ENCODE results near the gene TRIM56. TPM values are rescaled to one million over a fixed set of nuclear protein-coding genes. Genes with fewer than 3 reads are reported as not detected.
A peak's percentile ranks its signal among the peaks of the same experiment; 100 is the strongest.

The TRIM56 gene
- total and polyA plus RNA-seq, 2 of the 13 experiments (the other 11 are each of a cell fraction or from before 2014, with no cell fraction given), result 3.2 to 7.1 TPM

GRCh38 chr7:101125989-101126650 lies 40.8 kb downstream of the TRIM56 start (continued):
- TF ChIP-seq TFE3 (CRISPR knock-in tag; IDR thresholded peaks at IDR 0.05) (peak; percentile 82), HOMEZ (CRISPR knock-in tag; IDR thresholded peaks at IDR 0.05; ENCODE audit: low read depth) (no peak), ZNF318 (CRISPR knock-in tag; IDR thresholded peaks at IDR 0.05) (no peak), HMG20A (CRISPR knock-in tag; IDR thresholded peaks at IDR 0.05; ENCODE audit: borderline replicate concordance) (peak; percentile 26; the same call in 1 of the 2 replicates), HNRNPUL1 (IDR thresholded peaks at IDR 0.05; ENCODE audit: low read depth, low read length) (no peak), PHF21A (CRISPR knock-in tag; IDR thresholded peaks at IDR 0.05) (no peak; the same call in 1 of the 2 replicates), ZBTB8A (CRISPR knock-in tag; IDR thresholded peaks at IDR 0.05; ENCODE audit: borderline replicate concordance, low read depth) (no peak), SMARCE1 (IDR thresholded peaks at IDR 0.05; ENCODE audit: borderline replicate concordance) (no peak), ZNF101 (CRISPR knock-in tag; IDR thresholded peaks at IDR 0.05; ENCODE audit: borderline replicate concordance, low read depth) (no peak), ZNF569 (CRISPR knock-in tag; IDR thresholded peaks at IDR 0.05; ENCODE audit: borderline replicate concordance) (no peak), EP300 (IDR thresholded peaks at IDR 0.05; ENCODE audit: low read depth in 2 of 2, low read length in 2 of 2) (peak in 1 of 2 experiments; percentile 57; a peak in 1 of 4 replicates), EP300 (CRISPR knock-in tag; IDR thresholded peaks at IDR 0.05; ENCODE audit: borderline replicate concordance) (peak; percentile 66; the same call in 1 of the 2 replicates), CREB3 (CRISPR knock-in tag; IDR thresholded peaks at IDR 0.05) (no peak)
